Superior temporal gyrus (tissue), 1 donor: ENCODE measurements around the gene OR11H12.
"Not testable (repeated sequence)": the region's sequence is repeated elsewhere in the genome, so short reads cannot be mapped to it uniquely, and the experiment has no call there.

Source experiments
- DNase-seq: peaks from one replicate; pipeline ENCODE4 v3.0.0-alpha.2; 2016; ENCODE audit errors: extremely low spot score

The OR11H12 gene, protein sequence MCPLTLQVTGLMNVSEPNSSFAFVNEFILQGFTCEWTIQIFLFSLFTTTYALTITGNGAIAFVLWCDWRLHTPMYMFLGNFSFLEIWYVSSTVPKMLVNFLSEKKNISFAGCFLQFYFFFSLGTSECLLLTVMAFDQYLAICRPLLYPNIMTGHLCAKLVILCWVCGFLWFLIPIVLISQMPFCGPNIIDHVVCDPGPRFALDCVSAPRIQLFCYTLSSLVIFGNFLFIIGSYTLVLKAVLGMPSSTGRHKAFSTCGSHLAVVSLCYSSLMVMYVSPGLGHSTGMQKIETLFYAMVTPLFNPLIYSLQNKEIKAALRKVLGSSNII

DNA sequence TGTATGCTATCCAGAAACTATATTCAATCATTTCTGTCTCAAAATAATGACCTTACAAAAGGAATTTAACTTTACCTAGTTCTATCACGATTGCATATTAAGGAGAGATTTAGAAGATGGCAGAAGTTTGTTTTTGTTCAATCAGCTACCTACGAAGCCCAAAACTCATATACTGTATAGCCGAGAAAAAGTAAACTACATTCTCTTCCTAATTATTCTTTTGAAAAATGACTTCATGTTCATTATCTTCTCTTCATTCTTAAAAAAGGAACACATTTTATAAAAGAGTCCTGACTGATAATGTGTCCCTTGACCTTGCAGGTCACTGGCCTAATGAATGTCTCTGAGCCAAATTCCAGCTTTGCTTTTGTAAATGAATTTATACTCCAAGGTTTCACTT is at the start of gene OR11H12:
Gene OR11H12, plus strand, starts transcription at position 301 of the 400 bp plus-strand sequence. Its CDS starts 0 bp downstream, at position 301.
- DNase-seq = not testable (repeated sequence)

- DNase-seq = not testable (repeated sequence)
These were observed 18.0 kb upstream of the OR11H12 start for GRCh38 chr14:18582908-18583307.

GRCh38 chr14:18626610-18627213 is 25.8 kb downstream of the OR11H12 start:
- not testable (repeated sequence) for DNase-seq

GRCh38 chr14:18636066-18636465 is 35.1 kb downstream of the OR11H12 start:
- not testable (repeated sequence) for DNase-seq

GRCh38 chr14:18638032-18638431 is 37.1 kb downstream of the OR11H12 start:
- DNase-seq = not testable (repeated sequence)

GRCh38 chr14:18638785-18639184 is 37.9 kb downstream of the OR11H12 start:
- not testable (repeated sequence) for DNase-seq

DNA sequence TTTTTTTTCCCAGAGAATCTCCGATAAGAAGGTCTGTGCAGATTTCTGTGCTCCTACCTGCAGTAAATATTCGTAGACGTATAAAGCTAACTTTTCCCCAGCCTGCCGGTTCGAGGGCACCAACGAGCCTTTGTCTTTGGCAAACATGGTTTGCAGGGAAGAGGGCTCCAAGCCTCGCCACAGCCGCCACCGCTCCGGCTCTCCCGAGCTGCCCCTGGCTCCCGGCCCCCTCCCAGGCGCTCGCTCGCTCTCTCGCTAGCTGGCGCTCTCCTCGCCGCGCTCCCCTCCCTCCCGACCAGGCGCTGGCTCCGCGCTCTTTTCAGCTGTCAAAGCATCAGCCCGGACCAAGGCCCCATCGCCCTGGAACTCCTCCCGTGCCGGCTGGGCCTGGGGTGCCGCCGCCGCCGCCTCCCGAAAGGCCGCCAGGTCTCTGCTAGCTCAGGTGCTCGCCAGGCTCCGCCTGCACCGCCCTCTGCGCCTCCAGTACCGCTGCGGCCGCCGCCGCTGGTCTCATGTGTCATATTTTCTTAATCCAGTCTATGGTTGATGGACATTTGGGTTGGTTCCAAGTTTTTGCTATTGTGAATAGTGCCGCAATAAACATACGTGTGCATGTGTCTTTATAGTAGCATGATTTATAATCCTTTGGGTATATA is 45.3 kb downstream of the OR11H12 start:
- DNase-seq = not testable (repeated sequence)
